HCT116 (cell line): ENCODE results near the gene SNX8. TPM values are rescaled to one million over a fixed set of nuclear protein-coding genes. Genes with fewer than 3 reads are reported as not detected.

Source experiments
- ATAC-seq: fragments of 200-7000 bp; cut with Tn5 transposase; 2 replicates; pipeline ENCODE4 v1.9.1; 2020; ENCODE audit warnings: mild to moderate bottlenecking, moderate library complexity
- BruUV-seq: library from RNA; stranded (reverse); fragments of 400-500 nt; replicated peaks from 2 replicates; lab custom pipeline; 2021; lab: Mats Ljungman, UMichigan
- CTCF ChIA-PET: fragments of 300-600 bp; sonication (Branson Sonifier 250); formaldehyde crosslinking; loops from one replicate; lab custom pipeline; 2021; ENCODE audit warnings: antibody characterized with exemption; lab: Charles Lee
- POLR2A ChIA-PET: fragments of 300-600, 350-600 bp; sonication (Branson Sonifier 250); formaldehyde crosslinking; loops from one replicate; lab custom pipeline; 2021; ENCODE audit warnings: antibody characterized with exemption; lab: Charles Lee
- RAD21 ChIA-PET, 2 experiments: fragments of 300-600 bp; sonication (Branson Sonifier 250); formaldehyde crosslinking; loops; one replicate each; lab custom pipeline; 2023; ENCODE audit warnings: low total read pairs in 2 of 2; ENCODE audit not compliant: uncharacterized antibody in 2 of 2, unreplicated experiment in 2 of 2, low non-redundant PET in 1 of 2; lab: Charles Lee
- DNase-seq: peaks from one replicate; pipeline ENCODE4 v3.0.0-alpha.2; 2010; ENCODE audit warnings: low read depth, low spot score
- H2AFZ ChIP-seq: fragments of 200-600 bp; shearing (Covaris generic), sonication (generic); 2 replicates; pipeline ENCODE4 v1.6.1; 2017; ENCODE audit warnings: low read depth, mixed run types, mixed read lengths, antibody characterized with exemption, low read length; ENCODE audit not compliant: poor library complexity, severe bottlenecking
- H3K27ac ChIP-seq: 2 replicates; pipeline ENCODE4 v1.5.1; 2012; ENCODE audit warnings: low read depth, low read length
- H3K27me3 ChIP-seq: fragments of 200-600 bp; sonication (generic); 2 replicates; pipeline ENCODE4 v1.6.1; 2016; ENCODE audit warnings: mixed run types, low read length, mixed read lengths; ENCODE audit not compliant: insufficient read depth
- H3K36me3 ChIP-seq, 2 experiments: fragments of 200-500 bp in 1 of 2; fragments of 200-600 bp in 1 of 2; sonication (Bioruptor generic) in 1 of 2; sonication (generic) in 1 of 2; 2 replicates each; pipeline versions ENCODE4 v1.5.1 to v1.6.1; 2014 to 2016; ENCODE audit warnings: low read length in 2 of 2, inconsistent platforms in 1 of 2, mixed read lengths in 1 of 2, mixed run types in 1 of 2; ENCODE audit not compliant: insufficient read depth in 2 of 2, control insufficient read depth in 1 of 2
- H3K4me1 ChIP-seq, 2 experiments: fragments of 200-600 bp in 1 of 2; sonication (generic) in 1 of 2; 2 replicates each; pipeline versions ENCODE4 v1.5.1 to v1.6.1; 2012 to 2017; ENCODE audit warnings: low read length in 2 of 2, inconsistent platforms in 1 of 2, mild to moderate bottlenecking in 1 of 2, mixed read lengths in 1 of 2, mixed run types in 1 of 2, moderate library complexity in 1 of 2; ENCODE audit not compliant: insufficient read depth in 2 of 2, control insufficient read depth in 1 of 2
- H3K4me2 ChIP-seq: fragments of 200-600 bp; sonication (generic); 2 replicates; pipeline ENCODE4 v1.6.1; 2017; ENCODE audit warnings: mixed run types, low read length, mixed read lengths
- H3K4me3 ChIP-seq, 2 experiments: fragments of 200-600 bp in 1 of 2; sonication (generic) in 1 of 2; replicated peaks in 1 of 2; 2 replicates each; pipeline ENCODE4 v1.5.1; 2011 to 2016; ENCODE audit warnings: low read length in 2 of 2, control low read depth in 1 of 2, low read depth in 1 of 2, mild to moderate bottlenecking in 1 of 2, mixed read lengths in 1 of 2, mixed run types in 1 of 2
- H3K79me2 ChIP-seq: fragments of 200-600 bp; sonication (generic); 2 replicates; pipeline ENCODE4 v1.6.1; 2017; ENCODE audit warnings: mild to moderate bottlenecking, mixed run types, low read length, moderate library complexity, mixed read lengths; ENCODE audit not compliant: insufficient read depth
- H3K9ac ChIP-seq: fragments of 200-600 bp; sonication (generic); 2 replicates; pipeline ENCODE4 v1.6.1; 2016; ENCODE audit warnings: low read length, mixed read lengths
- H3K9me2 ChIP-seq: fragments of 200-600 bp; sonication (generic), shearing (Covaris generic); 2 replicates; pipeline ENCODE4 v1.6.1; 2017; ENCODE audit warnings: mixed run types, mild to moderate bottlenecking, moderate library complexity; ENCODE audit not compliant: insufficient read depth
- H3K9me3 ChIP-seq, 2 experiments: fragments of 200-500 bp in 1 of 2; fragments of 200-600 bp in 1 of 2; sonication (Bioruptor generic) in 1 of 2; sonication (generic) in 1 of 2; 2 replicates each; pipeline ENCODE4 v1.6.1; 2014 to 2017; ENCODE audit warnings: low read length in 2 of 2, mixed read lengths in 2 of 2, inconsistent platforms in 1 of 2, low read depth in 1 of 2, mild to moderate bottlenecking in 1 of 2, mixed run types in 1 of 2, moderate library complexity in 1 of 2; ENCODE audit not compliant: control insufficient read depth in 1 of 2, insufficient read depth in 1 of 2
- H4K20me1 ChIP-seq: fragments of 200-600 bp; sonication (generic), shearing (Covaris generic); 2 replicates; pipeline ENCODE4 v1.6.1; 2017; ENCODE audit warnings: mixed run types, mild to moderate bottlenecking, moderate library complexity; ENCODE audit not compliant: insufficient read depth
- ATF3 ChIP-seq: IDR thresholded peaks from 2 replicates; pipeline ENCODE4 v1.6.1; 2012
- CTCF ChIP-seq, 3 experiments: fragments of 200-600 bp in 1 of 3; sonication (generic) in 1 of 3; IDR thresholded peaks in 2 of 3; conservative IDR thresholded peaks in 1 of 3; 2 replicates each; pipeline ENCODE4 v1.5.1; 2012 to 2017; ENCODE audit warnings: low read depth in 2 of 3, low read length in 2 of 3, antibody characterized with exemption in 1 of 3, borderline replicate concordance in 1 of 3, control low read depth in 1 of 3, mild to moderate bottlenecking in 1 of 3, mixed read lengths in 1 of 3, mixed run types in 1 of 3, moderate library complexity in 1 of 3; ENCODE audit not compliant: insufficient read depth in 1 of 3
- EGR1 ChIP-seq: IDR thresholded peaks from 2 replicates; pipeline ENCODE4 v1.6.1; 2012; ENCODE audit warnings: low read depth
- ELF1 ChIP-seq: IDR thresholded peaks from 2 replicates; pipeline ENCODE4 v1.6.1; 2012; ENCODE audit warnings: low read depth, borderline replicate concordance
- EZH2phosphoT487 ChIP-seq: fragments of 200-600 bp; IDR thresholded peaks from 2 replicates; pipeline ENCODE4 v1.6.1; 2018; ENCODE audit warnings: antibody characterized with exemption, borderline replicate concordance
- FOSL1 ChIP-seq: IDR thresholded peaks from 2 replicates; pipeline ENCODE4 v1.6.1; 2012; ENCODE audit warnings: low read depth
- JUND ChIP-seq: IDR thresholded peaks from 2 replicates; pipeline ENCODE4 v1.6.1; 2012
- MAX ChIP-seq: IDR thresholded peaks from 2 replicates; pipeline ENCODE4 v1.6.1; 2012
- POLR2A ChIP-seq: IDR thresholded peaks from 2 replicates; pipeline ENCODE4 v1.7.0; 2011; ENCODE audit warnings: borderline replicate concordance; ENCODE audit not compliant: insufficient read depth, insufficient read length; ENCODE audit errors: extremely low read depth
- POLR2AphosphoS5 ChIP-seq: IDR thresholded peaks from 2 replicates; pipeline ENCODE4 v1.6.1; 2011; ENCODE audit warnings: mild to moderate bottlenecking, low read depth, low read length, moderate library complexity
- RAD21 ChIP-seq: IDR thresholded peaks from 2 replicates; pipeline ENCODE4 v1.6.1; 2012; ENCODE audit warnings: low read depth, mild to moderate bottlenecking
- REST ChIP-seq: IDR thresholded peaks from 2 replicates; pipeline ENCODE4 v1.6.1; 2012; ENCODE audit warnings: low read depth
- SP1 ChIP-seq: IDR thresholded peaks from 2 replicates; pipeline ENCODE4 v1.6.1; 2012; ENCODE audit warnings: low read depth
- TCF7L2 ChIP-seq: IDR thresholded peaks from 2 replicates; pipeline ENCODE4 v1.7.0; 2011; ENCODE audit warnings: borderline replicate concordance, inconsistent platforms; ENCODE audit not compliant: insufficient read depth, insufficient read length; ENCODE audit errors: extremely low read depth
- YY1 ChIP-seq: IDR thresholded peaks from 2 replicates; pipeline ENCODE4 v1.6.1; 2011; ENCODE audit warnings: low read length, low read depth, moderate library complexity, mild to moderate bottlenecking; ENCODE audit not compliant: insufficient replicate concordance; ENCODE audit errors: extremely low read depth
- ZBTB33 ChIP-seq: IDR thresholded peaks from 2 replicates; pipeline ENCODE4 v1.6.1; 2011; ENCODE audit warnings: mild to moderate bottlenecking, low read length, moderate library complexity; ENCODE audit not compliant: insufficient replicate concordance; ENCODE audit errors: extremely low read depth
- ZFX ChIP-seq: fragments of 450-650 bp; IDR thresholded peaks from 2 replicates; pipeline ENCODE4 v1.6.1; 2017
- intact Hi-C: fragments of 100-400 bp; cut with micrococcal nuclease; formaldehyde crosslinking; loops from 2 replicates; pipeline ENCODE4 v1.10.0; 2022
- total RNA-seq: library from RNA; stranded (reverse); gene quantifications from one replicate; pipeline ENCODE4 v1.2.1, GENCODE V29; 2021; ENCODE audit not compliant: unreplicated experiment

The SNX8 gene
- total RNA-seq, 1 experiment from 2014 or later = 41.7 TPM

GRCh38 chr7:2282185-2282751 lies 32.0 kb downstream of the SNX8 start:
- Histone ChIP-seq H2AFZ (no peak overlapping the region), H3K4me3 (no peak overlapping the region), H3K4me1 (no peaks in the 10 kb centered on the region), H3K27me3 (no peaks in the 10 kb centered on the region), H3K36me3 (no peaks in the 10 kb centered on the region), H3K9me2 (no peaks in the 10 kb centered on the region), H3K9me3 (no peaks in the 10 kb centered on the region), H3K9ac (no peak overlapping the region), H3K79me2 (peaks cover 10% of the 10 kb centered on the region), H4K20me1 (no peaks in the 10 kb centered on the region), H3K27ac (no peak overlapping the region), H3K4me2 (no peak overlapping the region)
- intact Hi-C loops = no loop called here
- BruUV-seq = no TSS peak
- ChIA-PET RAD21 (no interaction called here), POLR2A (no interaction called here), CTCF (no interaction called here)
- no peak for DNase-seq
- TF ChIP-seq CTCF (IDR thresholded peaks at IDR 0.05 in 2 of 3, conservative IDR thresholded peaks at IDR 0.05 in 1 of 3; ENCODE audit: borderline replicate concordance in 1 of 3, insufficient read depth in 1 of 3, low read depth in 2 of 3, low read length in 2 of 3) (no peak), RAD21 (no peak), ATF3 (no peak), POLR2AphosphoS5 (no peak), ZBTB33 (no peak), TCF7L2 (no peak), EGR1 (no peak), ELF1 (no peak), EZH2phosphoT487 (no peak), ZFX (no peak), REST (no peak), JUND (no peak), YY1 (no peak), FOSL1 (no peak), POLR2A (no peak), SP1 (no peak), MAX (no peak)
- no peak for ATAC-seq
